H9 (cell line): ENCODE data around the gene KRTAP1-5. TPM values are rescaled to one million over a fixed set of nuclear protein-coding genes. Genes with fewer than 3 reads are reported as not detected.

Experiments used
- DNase-seq: peaks from one replicate; pipeline ENCODE4 v3.0.0-alpha.2; 2017
- H2AFZ ChIP-seq: one replicate; pipeline ENCODE4 v1.6.1; 2013; ENCODE audit warnings: mild to moderate bottlenecking, low read length, control low read depth, moderate library complexity
- H2AK5ac ChIP-seq: 2 replicates; pipeline ENCODE4 v1.6.1; 2013; ENCODE audit warnings: low read length, control low read depth, mixed read lengths; ENCODE audit not compliant: insufficient read length
- H2BK120ac ChIP-seq: one replicate; pipeline ENCODE4 v1.6.1; 2013; ENCODE audit warnings: low read depth, mild to moderate bottlenecking, low read length, control low read depth, inconsistent platforms; ENCODE audit not compliant: poor library complexity, severe bottlenecking
- H2BK12ac ChIP-seq: 2 replicates; pipeline ENCODE4 v1.6.1; 2013; ENCODE audit warnings: low read length, control low read depth, mixed read lengths, low read depth; ENCODE audit not compliant: insufficient read length
- H2BK15ac ChIP-seq: 2 replicates; pipeline ENCODE4 v1.6.1; 2013; ENCODE audit warnings: low read depth, low read length, control low read depth
- H2BK20ac ChIP-seq: one replicate; pipeline ENCODE4 v1.6.1; 2013; ENCODE audit warnings: low read depth, mild to moderate bottlenecking, low read length, control low read depth, inconsistent platforms; ENCODE audit not compliant: poor library complexity, severe bottlenecking
- H2BK5ac ChIP-seq: 2 replicates; pipeline ENCODE4 v1.6.1; 2013; ENCODE audit warnings: low read length, control low read depth, mixed read lengths; ENCODE audit not compliant: insufficient read length
- H3K14ac ChIP-seq: 2 replicates; pipeline ENCODE4 v1.6.1; 2013; ENCODE audit warnings: low read length, control low read depth; ENCODE audit not compliant: insufficient read depth
- H3K18ac ChIP-seq: 2 replicates; pipeline ENCODE4 v1.6.1; 2013; ENCODE audit warnings: low read depth, mild to moderate bottlenecking, mixed read lengths, low read length, control low read depth; ENCODE audit not compliant: insufficient read length
- H3K23ac ChIP-seq: 2 replicates; pipeline ENCODE4 v1.6.1; 2013; ENCODE audit warnings: low read length, control low read depth, mixed read lengths, low read depth; ENCODE audit not compliant: insufficient read length
- H3K23me2 ChIP-seq: 2 replicates; pipeline ENCODE4 v1.6.1; 2013; ENCODE audit warnings: low read depth, mild to moderate bottlenecking, mixed read lengths, low read length, control low read depth; ENCODE audit not compliant: insufficient read length, poor library complexity, severe bottlenecking
- H3K27ac ChIP-seq: 2 replicates; pipeline ENCODE4 v1.5.1; 2013; ENCODE audit warnings: low read length, control low read depth, mixed read lengths, low read depth; ENCODE audit not compliant: insufficient read length
- H3K27me3 ChIP-seq: 2 replicates; pipeline ENCODE4 v1.6.1; 2013; ENCODE audit warnings: low read length, control low read depth, inconsistent platforms; ENCODE audit not compliant: insufficient read depth
- H3K4ac ChIP-seq: 2 replicates; pipeline ENCODE4 v1.6.1; 2013; ENCODE audit warnings: low read depth, mild to moderate bottlenecking, control low read depth, inconsistent platforms, low read length, moderate library complexity
- H3K4me1 ChIP-seq: 2 replicates; pipeline ENCODE4 v1.6.1; 2013; ENCODE audit warnings: low read length, control low read depth, inconsistent platforms; ENCODE audit not compliant: insufficient read depth
- H3K4me2 ChIP-seq: 2 replicates; pipeline ENCODE4 v1.6.1; 2013; ENCODE audit warnings: low read length, control low read depth, mixed read lengths; ENCODE audit not compliant: insufficient read length, insufficient read depth
- H3K56ac ChIP-seq: 2 replicates; pipeline ENCODE4 v1.6.1; 2013; ENCODE audit warnings: low read depth, mild to moderate bottlenecking, mixed read lengths, low read length, control low read depth; ENCODE audit not compliant: insufficient read length
- H3K79me1 ChIP-seq: 2 replicates; pipeline ENCODE4 v1.6.1; 2013; ENCODE audit warnings: low read depth, mild to moderate bottlenecking, moderate library complexity, low read length, control low read depth, inconsistent platforms; ENCODE audit not compliant: insufficient read depth, poor library complexity, severe bottlenecking
- H3K79me2 ChIP-seq: 2 replicates; pipeline ENCODE4 v1.6.1; 2013; ENCODE audit warnings: low read length, control low read depth, inconsistent platforms; ENCODE audit not compliant: insufficient read depth
- H3K9ac ChIP-seq: 2 replicates; pipeline ENCODE4 v1.6.1; 2013; ENCODE audit warnings: low read length, control low read depth, mixed read lengths; ENCODE audit not compliant: insufficient read length; ENCODE audit errors: extremely low read depth
- H3K9me3 ChIP-seq: one replicate; pipeline ENCODE4 v1.6.1; 2013; ENCODE audit warnings: low read depth, low read length, inconsistent platforms; ENCODE audit not compliant: control insufficient read depth
- H3T11ph ChIP-seq: one replicate; pipeline ENCODE4 v1.6.1; 2013; ENCODE audit warnings: mild to moderate bottlenecking, low read length, control low read depth, inconsistent platforms
- H4K20me1 ChIP-seq: one replicate; pipeline ENCODE4 v1.6.1; 2013; ENCODE audit not compliant: control insufficient read depth, insufficient read length, insufficient read depth
- H4K5ac ChIP-seq: 2 replicates; pipeline ENCODE4 v1.6.1; 2013; ENCODE audit warnings: low read depth, mild to moderate bottlenecking, mixed read lengths, low read length, control low read depth; ENCODE audit not compliant: insufficient read length
- H4K8ac ChIP-seq: replicated peaks from 2 replicates; pipeline ENCODE4 v1.6.1; 2013; ENCODE audit warnings: low read length, control low read depth, mixed read lengths, low read depth; ENCODE audit not compliant: insufficient read length
- H4K91ac ChIP-seq: 2 replicates; pipeline ENCODE4 v1.6.1; 2013; ENCODE audit warnings: low read depth, mild to moderate bottlenecking, moderate library complexity, mixed read lengths, low read length, control low read depth; ENCODE audit not compliant: insufficient read length
- H3K27ac Mint-ChIP-seq, 3 experiments: 2 replicates in 2 of 3; 3 replicates in 1 of 3; pipeline ENCODE4 v1.8.0; 2020 to 2021; ENCODE audit warnings: mixed read lengths in 3 of 3, mild to moderate bottlenecking in 1 of 3, moderate library complexity in 1 of 3
- H3K27me3 Mint-ChIP-seq: 2 replicates; pipeline ENCODE4 v1.8.0; 2021; ENCODE audit warnings: low read depth, mild to moderate bottlenecking, moderate library complexity, mixed read lengths
- H3K36me3 Mint-ChIP-seq, 3 experiments: 2 replicates in 2 of 3; 3 replicates in 1 of 3; pipeline ENCODE4 v1.8.0; 2020 to 2021; ENCODE audit warnings: low read depth in 3 of 3, mixed read lengths in 3 of 3; ENCODE audit not compliant: insufficient read depth in 1 of 3
- H3K4me1 Mint-ChIP-seq, 2 experiments: 2 replicates each; pipeline ENCODE4 v1.8.0; 2020; ENCODE audit warnings: mixed read lengths in 2 of 2
- H3K4me3 Mint-ChIP-seq, 2 experiments: 2 replicates in 1 of 2; 3 replicates in 1 of 2; pipeline ENCODE4 v1.8.0; 2020 to 2021; ENCODE audit warnings: mild to moderate bottlenecking in 2 of 2, mixed read lengths in 2 of 2, moderate library complexity in 1 of 2
- H3K9me3 Mint-ChIP-seq, 2 experiments: 2 replicates in 1 of 2; 3 replicates in 1 of 2; pipeline ENCODE4 v1.8.0; 2020; ENCODE audit warnings: mild to moderate bottlenecking in 2 of 2, mixed read lengths in 2 of 2, moderate library complexity in 1 of 2
- CTCF ChIP-seq: fragments of 200-600 bp; sonication (generic); conservative IDR thresholded peaks from 3 replicates; pipeline ENCODE4 v1.8.0; 2021; ENCODE audit warnings: antibody characterized with exemption, mild to moderate bottlenecking
- total RNA-seq: library from RNA; stranded (reverse); gene quantifications from 2 replicates; pipeline ENCODE4 v1.2.1, GENCODE V29; 2021

KRTAP1-5 gene
- total RNA-seq, 1 experiment from 2014 or later: not detected

- Histone ChIP-seq H2BK20ac (no peak overlapping the region), H3K56ac (no peak overlapping the region), H3K23ac (no peak overlapping the region), H2BK5ac (no peak overlapping the region), H4K5ac (no peak overlapping the region), H2AK5ac (no peak overlapping the region), H4K8ac (no peak overlapping the region), H2AFZ (no peak overlapping the region), H3T11ph (no peak overlapping the region), H2BK15ac (no peak overlapping the region), H3K79me2 (no peaks in the 10 kb centered on the region), H4K20me1 (no peaks in the 10 kb centered on the region), H3K27me3 (no peaks in the 10 kb centered on the region), H3K27ac (no peak overlapping the region), H3K4me1 (no peaks in the 10 kb centered on the region; the same call in 1 of the 2 replicates), H3K23me2 (no peaks in the 10 kb centered on the region), H3K18ac (no peak overlapping the region), H4K91ac (no peak overlapping the region), H2BK12ac (no peak overlapping the region), H3K4ac (no peak overlapping the region), H2BK120ac (no peak overlapping the region), H3K79me1 (no peaks in the 10 kb centered on the region), H3K9me3 (no peaks in the 10 kb centered on the region), H3K4me2 (no peak overlapping the region), H3K14ac (no peak overlapping the region), H3K9ac (no peak overlapping the region)
- peaks cover 17 to 19% of the 10 kb centered on the region in 2 experiments for H3K4me1 Mint-ChIP-seq
- no peak for DNase-seq
- no peaks in the 10 kb centered on the region for H3K36me3 Mint-ChIP-seq
- no peaks in the 10 kb centered on the region for H3K27me3 Mint-ChIP-seq
- no peak for TF ChIP-seq CTCF
- H3K9me3 Mint-ChIP-seq: no peaks in the 10 kb centered on the region
- no peak overlapping the region for H3K4me3 Mint-ChIP-seq
- H3K27ac Mint-ChIP-seq: no peak overlapping the region
Measured at GRCh38 chr17:41010441-41010840, 16.6 kb downstream of the KRTAP1-5 start.
